ENCODE data around the gene FGFRL1. TPM values are rescaled to one million over a fixed set of nuclear protein-coding genes. Genes with fewer than 3 reads are reported as not detected.

FGFRL1 gene
- total and polyA plus RNA-seq, 2 experiments from 2014 or later: 28.1 to 34.0 TPM

DNA sequence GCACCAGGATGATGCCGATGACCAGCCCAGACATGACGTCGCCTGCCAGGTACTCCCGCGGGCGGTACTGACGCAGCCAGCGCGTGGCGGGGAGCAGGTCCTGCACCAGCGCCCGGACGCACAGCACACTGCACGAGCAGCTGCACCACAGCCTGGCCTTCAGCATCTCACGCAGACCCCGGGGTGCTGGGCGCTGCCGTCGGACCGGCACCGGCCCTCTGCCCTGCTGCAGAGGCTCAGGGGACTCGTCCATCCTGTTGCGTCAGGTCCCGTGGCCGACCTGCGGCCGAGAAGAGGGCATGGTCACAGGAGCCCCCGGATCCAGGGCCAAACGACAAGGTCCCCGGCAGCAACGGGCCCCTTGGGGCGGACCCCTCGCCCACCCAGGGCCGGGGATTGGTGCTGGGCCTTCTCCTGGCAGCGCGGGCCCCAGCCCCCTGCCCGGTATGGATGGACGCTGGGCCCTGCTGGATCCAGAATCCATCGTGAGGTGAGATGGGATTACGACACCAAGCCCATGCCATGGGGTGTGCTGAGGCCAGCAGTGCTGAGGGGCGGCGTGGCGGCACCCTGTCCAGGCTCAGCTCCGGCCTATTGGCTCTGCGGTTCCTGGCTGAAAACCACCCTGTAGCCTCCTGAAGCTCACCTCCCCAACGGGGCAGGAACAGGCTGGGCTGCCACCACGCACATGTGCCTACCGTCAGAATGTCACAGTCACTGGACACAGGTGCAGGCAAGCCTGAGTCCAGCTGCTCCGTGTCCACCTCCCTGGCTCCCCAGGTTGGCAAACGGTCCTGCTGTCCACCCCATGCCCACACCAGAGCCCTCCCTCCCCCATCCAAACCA lies 19.8 kb upstream of the FGFRL1 start:
- no peak for TF ChIP-seq EZH2 (IDR thresholded peaks at IDR 0.05; ENCODE audit: borderline replicate concordance)
- TF ChIP-seq, protein P1, sequence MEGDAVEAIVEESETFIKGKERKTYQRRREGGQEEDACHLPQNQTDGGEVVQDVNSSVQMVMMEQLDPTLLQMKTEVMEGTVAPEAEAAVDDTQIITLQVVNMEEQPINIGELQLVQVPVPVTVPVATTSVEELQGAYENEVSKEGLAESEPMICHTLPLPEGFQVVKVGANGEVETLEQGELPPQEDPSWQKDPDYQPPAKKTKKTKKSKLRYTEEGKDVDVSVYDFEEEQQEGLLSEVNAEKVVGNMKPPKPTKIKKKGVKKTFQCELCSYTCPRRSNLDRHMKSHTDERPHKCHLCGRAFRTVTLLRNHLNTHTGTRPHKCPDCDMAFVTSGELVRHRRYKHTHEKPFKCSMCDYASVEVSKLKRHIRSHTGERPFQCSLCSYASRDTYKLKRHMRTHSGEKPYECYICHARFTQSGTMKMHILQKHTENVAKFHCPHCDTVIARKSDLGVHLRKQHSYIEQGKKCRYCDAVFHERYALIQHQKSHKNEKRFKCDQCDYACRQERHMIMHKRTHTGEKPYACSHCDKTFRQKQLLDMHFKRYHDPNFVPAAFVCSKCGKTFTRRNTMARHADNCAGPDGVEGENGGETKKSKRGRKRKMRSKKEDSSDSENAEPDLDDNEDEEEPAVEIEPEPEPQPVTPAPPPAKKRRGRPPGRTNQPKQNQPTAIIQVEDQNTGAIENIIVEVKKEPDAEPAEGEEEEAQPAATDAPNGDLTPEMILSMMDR (IDR thresholded peaks at IDR 0.05; ENCODE audit: poor library complexity): no peak
- TF ChIP-seq EZH2phosphoT487 (IDR thresholded peaks at IDR 0.05; ENCODE audit: low read depth, severe bottlenecking, unreplicated experiment): no peak
- DNase-seq (ENCODE audit: low spot score): no peak
- Histone ChIP-seq H3K4me3 (no peak overlapping the region), H3K79me2 (no peaks in the 10 kb centered on the region), H3K9me2 (replicated peaks; ENCODE audit: insufficient read depth) (no peaks in the 10 kb centered on the region), H3K27me3 (peaks cover 3% of the 10 kb centered on the region), H2AFZ (no peak overlapping the region), H3K9me3 (ENCODE audit: low read depth) (no peaks in the 10 kb centered on the region), H4K20me1 (ENCODE audit: insufficient read depth, poor library complexity, severe bottlenecking) (no peaks in the 10 kb centered on the region), H3K4me1 (ENCODE audit: insufficient read depth) (peaks cover 29% of the 10 kb centered on the region), H3K36me3 (replicated peaks; ENCODE audit: insufficient read depth, low read depth) (no peaks in the 10 kb centered on the region), H3K4me2 (peak overlapping the region; percentile 63), H3K27ac (peak overlapping the region; percentile 95)
- WGBS (ENCODE audit: low lambda C conversion rate, missing lambda C conversion rate): 96% methylated on average over 48 of the region's 50 CpGs

DNA sequence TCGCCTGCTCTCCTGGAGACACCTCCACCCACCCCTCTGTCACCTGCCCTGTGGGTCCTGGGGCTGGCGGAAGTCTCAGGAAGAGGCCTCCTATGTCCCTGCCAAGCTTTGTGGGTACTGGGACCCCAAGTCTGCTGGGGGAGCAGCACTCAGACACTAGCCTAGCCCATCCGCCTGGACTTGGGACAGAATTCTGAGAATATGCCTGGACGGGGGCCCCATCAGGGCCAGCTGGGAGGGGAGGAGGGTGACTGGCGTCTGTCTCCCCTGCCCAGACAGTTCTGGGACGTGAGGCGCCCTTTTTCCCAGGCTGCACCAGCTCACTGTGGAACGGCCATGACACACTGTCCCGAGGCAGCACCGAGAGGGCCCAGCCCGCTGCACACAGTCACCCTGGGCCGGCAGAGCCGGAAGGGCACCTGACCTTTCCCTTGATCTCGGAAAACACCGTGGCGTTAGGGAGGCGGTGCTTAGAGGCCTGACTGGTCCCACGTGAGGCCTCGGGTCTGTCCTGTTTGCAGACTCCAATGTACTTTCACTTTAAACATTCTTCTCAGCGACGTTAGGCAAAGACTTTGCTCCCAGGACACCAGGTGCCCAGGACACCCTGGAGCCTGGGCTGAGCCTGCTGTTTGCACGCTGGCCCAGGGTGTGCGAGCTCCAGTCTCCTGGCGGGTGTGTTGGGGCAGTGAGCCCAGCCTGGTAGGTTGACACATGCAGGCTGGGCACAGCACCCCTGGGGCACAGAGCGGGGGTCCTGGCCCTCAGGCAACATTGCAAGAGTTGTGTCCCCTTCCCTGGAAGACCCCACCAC lies 18.9 kb upstream of the FGFRL1 start:
- no peak overlapping the region for H3K4me3 ChIP-seq
- peak overlapping the region; percentile 96 for H3K27ac ChIP-seq

DNA sequence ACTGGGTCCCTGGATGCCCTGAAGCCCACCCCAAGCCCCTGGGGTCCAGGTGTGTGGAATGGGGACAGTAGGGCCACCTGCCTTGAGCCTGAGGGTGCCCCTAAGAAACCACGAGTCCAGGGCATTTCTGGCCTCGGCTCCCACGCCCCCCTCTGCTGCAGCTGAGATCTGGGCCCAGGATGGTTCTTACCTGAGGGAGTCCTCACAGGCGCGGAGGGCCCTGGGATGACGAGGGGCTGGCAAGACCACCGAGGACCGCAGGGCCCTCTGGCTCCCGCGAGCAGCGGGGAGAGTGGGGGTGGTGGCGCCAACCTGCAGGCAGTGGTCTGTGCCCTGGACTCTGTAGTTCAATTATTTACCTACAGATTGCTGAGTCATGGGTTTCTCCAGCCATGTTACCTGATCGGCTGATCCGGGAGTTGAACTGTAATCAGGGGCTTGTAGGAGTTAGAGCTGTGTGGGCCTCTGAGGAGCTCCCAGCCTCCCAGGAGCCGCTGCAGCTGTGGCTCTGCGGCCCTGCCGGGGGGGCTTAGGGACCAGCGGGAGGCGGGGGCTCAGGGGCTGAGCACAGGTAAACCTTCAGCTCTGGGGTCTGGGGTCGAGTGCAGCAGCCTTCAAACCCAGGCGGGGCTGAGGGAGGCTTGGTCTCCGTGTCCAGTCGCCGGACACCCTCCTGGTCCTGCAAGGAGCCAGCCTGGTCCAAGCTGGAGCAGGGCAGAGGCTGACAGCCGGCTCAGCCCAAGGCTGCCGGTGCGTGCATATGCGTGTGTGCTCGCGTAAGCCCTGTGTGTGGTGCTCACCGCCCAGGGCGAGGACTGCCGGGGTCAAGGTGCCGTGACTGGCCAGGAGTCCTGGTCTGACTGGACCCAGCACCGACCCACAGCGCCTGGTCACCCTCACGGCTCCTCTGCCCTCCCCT lies 18.1 kb upstream of the FGFRL1 start, which contains the start of gene SLC26A1:
Gene SLC26A1, minus strand, starts transcription at position 294 of the 919 bp plus-strand sequence. CDS start 1,701 bp downstream, outside the sequence.
- Histone ChIP-seq H3K4me1 (ENCODE audit: insufficient read depth) (peaks cover 38% of the 10 kb centered on the region), H3K36me3 (replicated peaks; ENCODE audit: insufficient read depth, low read depth) (no peaks in the 10 kb centered on the region), H2AFZ (no peak within 1 kb of the TSS), H3K4me3 (no peak within 1 kb of the TSS), H3K27ac (peak within 1 kb of the TSS; percentile 96), H3K27me3 (peaks cover 16% of the 10 kb centered on the region), H3K79me2 (no peaks in the 10 kb centered on the region), H3K9me2 (replicated peaks; ENCODE audit: insufficient read depth) (no peaks in the 10 kb centered on the region), H3K9me3 (ENCODE audit: low read depth) (no peaks in the 10 kb centered on the region), H3K4me2 (peak within 1 kb of the TSS; percentile 66), H4K20me1 (ENCODE audit: insufficient read depth, poor library complexity, severe bottlenecking) (no peaks in the 10 kb centered on the region)
- peak; percentile 85 for DNase-seq (ENCODE audit: low spot score)
- TF ChIP-seq EZH2 (IDR thresholded peaks at IDR 0.05; ENCODE audit: borderline replicate concordance): no peak
- TF ChIP-seq, protein P1 (IDR thresholded peaks at IDR 0.05; ENCODE audit: poor library complexity): no peak
- no peak for TF ChIP-seq EZH2phosphoT487 (IDR thresholded peaks at IDR 0.05; ENCODE audit: low read depth, severe bottlenecking, unreplicated experiment)
- WGBS (ENCODE audit: low lambda C conversion rate, missing lambda C conversion rate): 70% methylated on average over 30 of the region's 37 CpGs

More for the DNA sequence above, 18.9 kb upstream of the FGFRL1 start:
- Histone ChIP-seq H3K27me3 (peaks cover 8% of the 10 kb centered on the region), H4K20me1 (ENCODE audit: insufficient read depth, poor library complexity, severe bottlenecking) (no peaks in the 10 kb centered on the region), H2AFZ (no peak overlapping the region), H3K4me1 (ENCODE audit: insufficient read depth) (peaks cover 34% of the 10 kb centered on the region), H3K36me3 (replicated peaks; ENCODE audit: insufficient read depth, low read depth) (no peaks in the 10 kb centered on the region), H3K79me2 (no peaks in the 10 kb centered on the region), H3K9me3 (ENCODE audit: low read depth) (no peaks in the 10 kb centered on the region), H3K9me2 (replicated peaks; ENCODE audit: insufficient read depth) (no peaks in the 10 kb centered on the region), H3K4me2 (peak overlapping the region; percentile 66)
- TF ChIP-seq EZH2phosphoT487 (IDR thresholded peaks at IDR 0.05; ENCODE audit: low read depth, severe bottlenecking, unreplicated experiment) (no peak), EZH2 (IDR thresholded peaks at IDR 0.05; ENCODE audit: borderline replicate concordance) (no peak)
- TF ChIP-seq, protein P1 (IDR thresholded peaks at IDR 0.05; ENCODE audit: poor library complexity): no peak
- DNase-seq (ENCODE audit: low spot score): peak; percentile 92
- 57% methylated on average over 25 of the region's 25 CpGs for WGBS (ENCODE audit: low lambda C conversion rate, missing lambda C conversion rate)
